Esophagus squamous epithelium (tissue), 4 donors: ENCODE data around the gene OST4.

Experiments used
- POLR2A ChIP-seq, 4 donors: fragments of 450-650 bp; IDR thresholded peaks; one replicate each; pipeline ENCODE4 v1.6.1; 2017; ENCODE audit warnings: antibody characterized with exemption in 4 of 4, mild to moderate bottlenecking in 4 of 4, moderate library complexity in 3 of 4
- TF ChIP-seq, protein P1 (sequence below), 6 experiments: fragments of 450-650 bp in 4 of 6; fragments of 200-600 bp in 2 of 6; sonication (generic) in 2 of 6; IDR thresholded peaks; one replicate each; pipeline ENCODE4 v1.5.1; 2016 to 2019; ENCODE audit warnings: antibody characterized with exemption in 6 of 6, mild to moderate bottlenecking in 4 of 6, moderate library complexity in 4 of 6

DNA sequence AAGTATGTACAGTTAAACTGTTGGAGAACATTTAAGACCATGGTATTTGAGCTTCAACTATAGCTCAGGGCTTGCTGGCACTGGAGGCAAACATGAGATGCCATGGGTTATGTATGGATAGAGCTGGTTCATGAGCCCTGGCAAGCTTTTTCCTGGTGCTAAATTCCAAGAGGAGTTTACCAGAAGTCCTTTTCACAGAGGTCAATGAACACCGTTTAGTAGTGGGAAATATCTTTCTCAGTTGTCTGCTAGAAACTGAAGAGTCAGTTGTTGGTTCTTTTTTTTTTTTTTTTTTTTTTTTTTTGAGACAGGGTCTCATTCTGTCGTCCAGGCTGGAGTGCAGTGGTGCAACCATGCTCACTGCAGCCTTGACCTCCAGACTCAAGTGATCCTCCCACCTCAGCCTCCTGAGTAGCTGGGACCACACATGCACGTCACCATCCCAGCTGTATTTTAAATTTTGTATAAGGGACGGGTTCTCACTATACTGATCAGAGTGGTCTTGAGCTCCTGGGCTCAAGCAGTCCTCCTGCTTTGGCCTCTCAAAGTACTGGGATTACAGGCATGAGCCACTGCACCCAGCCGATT lies 16.5 kb upstream of the OST4 start:
- TF ChIP-seq, protein P1, sequence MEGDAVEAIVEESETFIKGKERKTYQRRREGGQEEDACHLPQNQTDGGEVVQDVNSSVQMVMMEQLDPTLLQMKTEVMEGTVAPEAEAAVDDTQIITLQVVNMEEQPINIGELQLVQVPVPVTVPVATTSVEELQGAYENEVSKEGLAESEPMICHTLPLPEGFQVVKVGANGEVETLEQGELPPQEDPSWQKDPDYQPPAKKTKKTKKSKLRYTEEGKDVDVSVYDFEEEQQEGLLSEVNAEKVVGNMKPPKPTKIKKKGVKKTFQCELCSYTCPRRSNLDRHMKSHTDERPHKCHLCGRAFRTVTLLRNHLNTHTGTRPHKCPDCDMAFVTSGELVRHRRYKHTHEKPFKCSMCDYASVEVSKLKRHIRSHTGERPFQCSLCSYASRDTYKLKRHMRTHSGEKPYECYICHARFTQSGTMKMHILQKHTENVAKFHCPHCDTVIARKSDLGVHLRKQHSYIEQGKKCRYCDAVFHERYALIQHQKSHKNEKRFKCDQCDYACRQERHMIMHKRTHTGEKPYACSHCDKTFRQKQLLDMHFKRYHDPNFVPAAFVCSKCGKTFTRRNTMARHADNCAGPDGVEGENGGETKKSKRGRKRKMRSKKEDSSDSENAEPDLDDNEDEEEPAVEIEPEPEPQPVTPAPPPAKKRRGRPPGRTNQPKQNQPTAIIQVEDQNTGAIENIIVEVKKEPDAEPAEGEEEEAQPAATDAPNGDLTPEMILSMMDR (IDR thresholded peaks at IDR 0.05) = no peak
- TF ChIP-seq POLR2A (IDR thresholded peaks at IDR 0.05) = no peak
